NCI-H2107 treated with DMSO at 0.1 percent for 48 hours (cell line): ENCODE measurements around the gene TXNL1.
"Not testable (repeated sequence)": the region's sequence is repeated elsewhere in the genome, so short reads cannot be mapped to it uniquely, and the experiment has no call there.

Source experiments
- DNase-seq: peaks from one replicate; lab custom pipeline; 2025; ENCODE audit not compliant: unreplicated experiment; lab: John Stamatoyannopoulos, UW

The TXNL1 gene

DNA sequence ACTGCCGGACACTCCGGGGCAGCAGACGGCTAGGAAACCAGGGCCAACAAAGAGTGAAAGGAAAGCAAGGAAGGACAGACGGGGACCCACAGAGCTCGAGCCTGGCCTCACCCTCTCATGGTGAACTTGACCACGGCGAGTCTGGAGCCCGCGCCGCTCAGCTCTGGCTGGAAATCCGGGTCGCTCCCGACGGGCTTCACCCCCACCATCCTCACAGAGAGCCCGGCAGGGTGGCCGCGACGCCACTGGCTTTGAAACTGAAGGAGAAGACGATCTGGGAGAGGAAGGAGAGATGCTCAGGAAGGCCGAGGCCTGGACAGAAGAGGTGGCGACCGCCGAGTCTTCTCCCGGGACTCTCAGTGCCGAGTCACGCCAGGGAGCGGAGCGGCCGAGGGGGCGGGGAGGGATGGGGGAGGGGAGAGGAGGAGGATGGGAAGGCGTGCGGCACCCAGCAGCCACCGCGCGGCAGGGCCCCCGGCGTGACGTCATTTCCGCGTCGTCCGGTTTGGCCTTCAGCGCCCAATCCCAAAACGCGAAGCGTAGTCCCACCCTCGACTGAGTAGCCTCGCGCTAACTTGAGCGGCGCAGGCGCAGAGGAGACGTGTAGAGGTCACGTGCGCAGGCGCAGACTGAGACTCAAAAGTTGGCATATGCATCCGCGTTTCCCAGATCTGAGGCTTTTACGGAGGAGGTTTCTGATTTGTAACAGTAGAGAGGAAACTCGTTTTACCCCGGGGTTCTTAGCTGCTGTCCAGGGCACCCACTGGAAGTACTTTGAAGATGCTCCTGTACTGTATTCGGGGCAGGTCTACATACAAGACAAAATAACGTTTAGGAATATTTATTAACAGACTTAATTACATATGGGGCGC, at the start of gene TXNL1:
TSS of gene TXNL1 (minus strand) at position 361 of the 872 bp plus-strand sequence. CDS start at position 209, 152 bp downstream.
- peak; percentile 98 for DNase-seq

DNA sequence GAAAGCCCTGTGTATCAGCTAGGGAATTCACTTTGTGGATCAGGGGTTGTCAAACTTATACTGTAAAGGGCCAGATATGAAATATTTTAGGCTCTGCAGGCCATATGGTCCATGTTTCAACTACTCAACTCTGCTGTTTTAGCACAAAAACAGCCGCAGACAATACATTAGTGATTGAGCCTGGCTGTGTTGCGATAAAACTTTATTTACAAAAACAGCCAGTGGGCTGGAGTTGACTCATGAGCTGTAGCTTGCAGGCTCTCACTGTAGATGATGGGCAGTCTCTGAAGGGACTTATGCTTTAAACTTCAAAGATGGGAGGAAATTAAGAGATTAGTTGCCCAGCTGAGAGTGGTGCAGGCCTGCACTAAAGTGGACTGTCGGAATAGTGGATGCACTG, 45.9 kb upstream of the TXNL1 start:
- no peak for DNase-seq

DNA sequence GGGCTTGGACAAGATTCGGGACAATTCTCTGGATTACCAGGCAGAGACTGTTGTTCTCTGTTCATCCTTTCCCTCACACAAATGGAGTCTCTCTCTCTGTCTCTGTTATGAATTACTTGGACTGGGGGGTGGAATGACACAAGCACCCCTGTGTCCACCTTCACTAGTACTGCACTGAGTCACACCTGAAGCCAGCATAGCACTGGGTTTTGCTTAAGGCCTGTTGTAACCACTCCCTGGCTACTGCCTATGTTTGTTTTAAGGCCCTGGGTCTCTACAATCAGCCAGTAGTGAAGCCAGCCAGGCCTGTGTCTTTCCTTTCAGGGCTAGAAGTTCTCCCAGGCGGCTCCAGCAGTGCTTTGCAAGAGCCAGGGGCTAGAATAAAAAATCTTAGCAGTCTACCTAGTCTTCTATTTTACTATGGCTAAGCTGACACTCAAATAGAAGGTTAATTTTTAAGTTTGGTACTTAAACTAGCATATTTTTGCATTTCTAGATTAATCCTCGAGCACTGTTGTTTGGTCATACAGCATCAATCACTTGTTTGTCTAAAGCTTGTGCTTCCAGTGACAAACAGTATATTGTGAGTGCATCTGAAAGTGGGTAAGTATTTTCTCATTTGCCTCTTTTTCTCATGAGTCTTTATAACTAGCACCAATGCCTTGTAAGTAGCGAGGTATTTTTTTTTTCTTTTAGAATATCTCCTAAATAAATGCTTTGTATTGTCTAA, 40.6 kb upstream of the TXNL1 start:
- DNase-seq: no peak

DNA sequence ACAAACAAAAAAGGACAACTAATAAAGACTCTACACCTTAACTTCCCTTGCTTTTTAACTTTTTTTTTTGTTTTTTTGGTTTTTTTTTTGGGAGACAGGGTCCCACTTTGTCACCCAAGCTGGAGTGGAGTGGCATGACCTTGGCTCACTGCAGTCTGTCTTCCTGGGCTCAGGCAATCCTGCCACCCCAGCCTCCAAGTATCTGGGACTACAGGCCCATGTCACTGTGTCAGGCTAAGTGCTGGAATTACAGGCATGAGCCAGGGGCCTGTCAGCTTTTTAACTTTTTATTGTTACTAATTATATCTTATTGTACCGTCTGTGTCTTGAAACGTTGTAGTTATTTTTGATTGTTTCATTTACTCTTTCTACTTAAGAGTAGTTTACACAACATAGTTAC, 38.2 kb upstream of the TXNL1 start:
- no peak for DNase-seq

DNA sequence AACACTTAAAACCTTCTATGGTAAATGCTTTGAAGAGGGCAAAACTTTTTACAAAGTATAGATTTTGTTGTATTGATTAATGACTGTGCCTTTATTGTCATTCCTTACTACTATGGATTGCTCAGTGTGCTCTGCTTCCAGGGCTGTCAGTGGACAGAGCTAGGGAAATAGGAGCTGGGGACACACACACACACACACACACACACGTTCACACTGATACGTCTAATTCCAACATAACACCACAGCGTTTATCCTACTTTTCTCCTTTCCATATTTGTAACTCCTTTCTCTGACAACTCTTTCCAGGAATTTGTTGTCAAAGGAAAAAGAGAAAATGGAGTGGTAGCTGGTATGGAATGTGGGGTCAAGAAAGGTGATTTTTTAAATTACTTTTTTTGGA, 34.6 kb upstream of the TXNL1 start:
- no peak for DNase-seq

DNA sequence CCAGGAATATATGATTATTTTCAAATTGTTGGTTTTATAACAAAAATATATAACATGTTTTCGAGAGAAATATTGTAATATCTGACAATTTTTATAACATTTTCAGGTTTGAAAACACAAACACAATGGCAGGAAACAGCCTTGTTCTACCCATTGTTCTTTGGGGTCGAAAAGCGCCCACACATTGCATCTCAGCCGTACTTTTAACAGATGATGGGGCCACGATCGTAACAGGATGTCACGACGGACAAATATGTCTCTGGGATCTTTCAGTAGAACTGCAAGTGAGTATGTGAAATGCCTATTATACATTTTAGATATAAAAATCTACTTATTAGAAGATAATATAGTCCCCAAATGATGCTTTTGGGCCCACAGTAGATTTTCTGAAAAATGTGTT, 34.0 kb upstream of the TXNL1 start:
- no peak for DNase-seq

DNA sequence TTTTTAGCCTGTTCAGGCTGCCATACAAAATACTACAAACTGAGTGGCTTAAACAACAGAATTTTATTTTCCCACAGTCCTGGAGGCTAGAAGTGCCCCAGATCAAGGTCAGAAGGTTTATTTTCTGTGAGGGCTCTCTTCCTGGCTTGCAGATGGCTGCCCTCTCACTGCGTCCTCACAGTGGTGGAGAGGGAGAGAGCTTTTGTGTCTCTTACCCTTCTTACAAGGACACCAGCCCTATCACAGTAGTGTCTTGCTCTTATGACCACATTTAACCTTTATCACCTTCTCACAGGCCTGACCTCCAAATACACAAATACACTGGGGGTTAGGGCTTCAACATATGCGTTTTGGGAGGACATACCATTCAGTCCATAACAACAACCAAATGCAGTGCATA, 24.5 kb upstream of the TXNL1 start:
- no peak for DNase-seq

DNA sequence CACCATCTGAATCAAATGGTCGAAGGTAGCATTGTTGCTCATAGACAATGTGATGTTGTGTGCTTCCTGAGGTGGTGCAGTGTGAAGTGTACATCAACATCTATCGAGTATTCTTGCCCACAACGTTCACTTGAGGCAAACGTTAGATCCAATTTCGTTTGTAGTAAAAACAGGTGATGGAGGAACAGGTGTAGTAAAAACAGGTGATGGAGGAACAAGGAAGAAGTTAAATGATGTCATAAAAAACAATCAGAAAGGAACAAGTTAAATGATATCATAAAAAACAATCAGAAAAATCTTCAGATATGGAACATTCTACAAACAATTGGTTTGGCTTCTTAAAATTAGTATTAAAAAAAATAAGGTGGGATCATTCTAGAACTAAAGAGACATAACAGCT, 24.1 kb upstream of the TXNL1 start:
- DNase-seq: peak; percentile 74

DNA sequence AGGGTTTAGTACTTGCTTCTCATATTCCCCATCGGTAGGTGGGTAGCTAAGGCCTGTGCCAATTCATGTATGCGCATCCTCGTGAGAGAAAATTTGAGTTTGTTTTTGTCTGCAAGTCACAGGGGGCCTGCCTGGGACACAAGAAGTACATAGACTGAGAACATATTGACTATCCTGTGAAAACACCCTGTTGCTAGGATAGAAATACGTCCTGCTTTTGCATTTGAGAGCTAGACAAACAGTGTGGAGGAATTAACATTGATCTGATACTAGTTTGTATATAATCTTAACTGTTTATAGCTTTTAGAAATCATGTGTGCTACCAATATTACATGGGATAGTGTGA, 23.6 kb upstream of the TXNL1 start:
- peak; percentile 26 for DNase-seq

DNA sequence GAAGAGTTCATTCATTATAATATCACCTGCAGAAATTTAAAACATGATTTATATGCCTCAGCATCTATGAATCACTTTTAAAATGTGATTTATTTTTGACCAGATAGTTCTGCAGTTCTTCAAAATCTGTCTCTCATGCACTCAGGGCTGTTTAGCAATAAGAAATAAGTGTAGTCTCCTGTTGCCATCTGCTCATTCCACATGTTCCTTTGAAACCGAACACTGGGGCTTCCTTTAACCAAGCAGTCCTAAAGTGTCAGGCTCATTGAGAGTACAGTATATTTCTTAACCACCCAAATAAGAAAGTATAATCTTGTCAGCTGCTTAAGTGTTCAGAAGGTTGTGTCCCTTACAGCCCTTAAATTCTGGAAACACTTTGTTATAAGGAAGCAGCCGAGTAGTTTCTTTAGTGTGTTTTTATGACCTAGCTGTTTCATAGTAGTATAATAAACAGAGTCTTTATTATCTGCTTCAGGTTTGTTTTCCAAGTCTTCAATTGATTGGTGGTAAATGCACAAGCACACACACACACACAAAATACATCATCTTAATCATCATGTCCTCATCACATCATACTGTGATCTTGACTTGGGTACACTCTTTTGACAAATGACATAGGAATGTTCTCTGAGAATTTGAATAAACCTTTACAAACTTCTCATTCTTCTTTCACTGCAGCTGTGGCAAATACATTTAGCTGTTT, 23.1 kb upstream of the TXNL1 start:
- DNase-seq: no peak

DNA sequence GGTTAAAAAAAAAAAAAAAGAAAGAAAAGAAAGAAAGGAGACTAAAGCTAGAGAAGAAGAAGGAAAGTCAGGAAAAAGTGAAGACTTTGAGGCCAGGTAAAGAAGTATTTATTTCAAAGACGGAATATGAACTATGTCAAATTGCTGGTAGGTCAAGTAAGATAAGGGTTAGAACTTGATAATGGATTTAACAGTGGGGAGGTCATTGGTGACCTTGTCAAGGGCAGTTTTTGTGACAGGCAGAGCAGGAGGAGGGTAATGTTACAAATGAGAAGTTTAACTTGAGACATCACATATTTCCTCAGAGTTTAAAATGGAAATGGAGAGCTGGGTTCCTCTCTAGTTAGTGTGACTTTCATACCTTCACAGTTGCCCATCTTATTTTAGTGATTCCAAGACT, 22.3 kb upstream of the TXNL1 start:
- no peak for DNase-seq

DNA sequence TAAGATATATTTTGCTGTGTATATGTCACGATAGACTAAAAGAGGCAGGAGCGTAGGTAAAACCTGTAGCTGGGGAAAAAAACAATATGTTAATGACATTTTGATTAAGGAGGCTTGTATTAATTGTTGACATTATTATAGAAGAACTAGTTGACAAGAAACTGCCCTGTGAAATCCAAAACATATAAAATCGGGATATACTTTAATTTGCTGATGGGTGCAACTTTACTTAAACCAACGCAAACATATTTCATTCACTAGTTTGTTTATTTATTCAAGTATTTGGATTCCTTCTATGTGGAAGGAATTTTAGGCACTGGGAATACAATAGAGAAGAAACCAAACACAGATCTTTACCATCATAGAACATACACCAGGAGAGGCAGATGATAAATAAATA, 20.7 kb upstream of the TXNL1 start:
- DNase-seq: no peak

DNA sequence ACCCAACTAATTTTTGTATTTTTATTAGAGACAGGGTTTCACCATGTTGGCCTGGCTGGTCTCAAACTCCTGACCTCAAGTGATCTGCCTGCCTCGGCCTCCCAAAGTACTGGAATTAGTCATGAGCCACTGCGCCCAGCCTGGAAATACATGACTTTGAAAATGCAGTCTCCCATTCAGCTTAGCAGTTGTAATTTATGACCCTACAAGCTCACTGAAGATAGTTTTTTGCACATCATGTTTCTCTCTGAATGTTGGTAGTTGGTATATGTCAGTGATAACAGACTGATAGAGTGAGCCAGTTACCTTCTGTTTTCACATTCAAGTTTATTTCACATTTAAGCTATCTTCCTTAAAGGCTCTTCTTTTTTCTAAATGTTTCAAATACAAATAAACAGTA, 19.9 kb upstream of the TXNL1 start:
- DNase-seq: no peak

DNA sequence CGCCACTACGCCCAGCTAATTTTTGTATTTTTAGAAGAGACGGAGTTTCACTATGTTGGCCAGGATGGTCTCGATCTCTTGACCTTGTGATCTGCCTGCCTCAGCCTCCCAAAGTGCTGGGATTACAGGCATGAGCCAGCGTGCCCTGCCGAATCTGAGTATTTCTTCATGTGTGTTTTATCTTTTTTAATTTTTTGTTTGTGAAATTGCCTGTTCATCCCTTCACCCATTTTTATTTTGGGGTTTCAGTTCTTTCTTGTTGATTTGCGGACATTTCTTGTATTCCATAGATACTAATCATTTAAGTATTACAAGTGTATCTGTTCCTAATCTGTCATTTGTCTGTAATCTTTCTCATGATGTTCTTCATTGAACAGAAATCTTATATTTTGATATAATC, 15.9 kb upstream of the TXNL1 start:
- not testable (repeated sequence) for DNase-seq

DNA sequence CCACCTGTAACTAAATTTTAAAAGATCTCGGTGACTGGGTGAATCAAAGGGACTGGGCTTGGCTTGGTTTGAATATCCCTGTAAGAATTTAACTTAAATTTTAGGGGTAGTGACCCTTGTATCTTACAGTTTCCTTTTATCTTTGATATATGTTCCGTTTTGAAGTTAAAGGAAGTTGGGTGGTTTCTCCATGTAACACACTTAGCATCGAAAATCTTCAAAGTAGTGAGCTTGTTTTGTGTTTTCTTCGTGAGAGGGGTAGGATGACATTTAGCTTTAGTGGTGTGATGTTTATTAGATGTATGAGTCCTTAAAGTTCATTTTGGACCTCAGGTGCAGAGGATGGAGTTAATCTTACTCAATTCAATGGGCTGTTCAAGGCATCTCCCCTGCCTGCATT, 14.4 kb upstream of the TXNL1 start:
- DNase-seq: no peak

DNA sequence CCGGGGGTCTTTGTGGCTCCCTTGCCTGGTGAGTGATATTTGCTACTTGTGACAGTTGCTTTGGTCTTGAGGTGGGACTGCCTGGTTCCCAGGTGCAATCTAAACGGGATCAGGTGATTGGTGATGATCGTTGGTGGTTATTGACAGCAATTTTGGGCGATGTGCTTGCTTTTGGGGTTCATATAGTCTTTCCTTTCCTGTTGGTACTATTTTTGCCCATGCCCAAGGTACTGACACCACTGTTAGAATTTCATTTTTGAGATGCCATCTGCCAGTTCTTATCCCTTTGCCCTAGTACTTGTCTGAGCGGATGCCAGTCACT, 13.3 kb upstream of the TXNL1 start:
- DNase-seq: no peak

DNA sequence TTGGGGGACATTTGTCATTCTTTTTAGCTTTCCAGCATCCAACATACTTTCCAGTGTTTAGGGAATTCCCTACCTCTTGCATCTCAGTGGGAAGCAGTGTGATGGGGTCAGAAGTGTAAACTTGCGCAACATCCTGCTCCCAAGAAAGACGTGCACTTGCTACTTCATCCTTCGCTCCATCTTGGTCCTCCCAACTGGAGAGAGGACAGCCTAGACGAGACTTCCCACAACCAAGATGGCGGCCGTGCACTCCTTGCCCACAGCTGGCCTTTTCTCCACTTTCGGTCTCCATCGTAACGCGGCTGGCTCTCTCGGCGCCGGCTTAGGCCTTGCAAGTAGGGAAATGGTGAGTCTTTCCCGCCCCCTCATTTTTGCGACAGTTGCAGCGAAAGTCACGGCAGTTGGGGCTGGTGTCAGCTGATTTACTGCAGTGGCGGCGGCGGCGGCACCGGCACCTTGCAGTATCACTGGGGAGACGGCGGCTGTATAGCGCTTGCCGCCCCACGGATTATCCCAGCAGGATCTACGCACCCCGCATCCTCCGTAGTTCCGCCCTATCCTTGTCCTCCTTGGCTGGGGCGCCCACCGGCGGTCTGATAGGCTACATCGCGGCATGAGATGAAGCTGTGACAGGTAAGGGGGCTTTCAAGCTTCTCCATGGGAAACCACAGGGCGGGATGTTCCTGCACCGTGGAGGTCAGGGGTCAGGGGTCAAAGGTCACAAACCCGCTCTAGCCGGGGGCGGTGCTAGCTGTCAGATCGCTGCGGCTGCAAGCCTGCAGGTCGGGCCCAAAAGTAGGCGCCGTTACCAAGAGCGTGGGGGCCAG, 12.8 kb upstream of the TXNL1 start, which contains the start of gene WDR7:
TSS of gene WDR7 (plus strand) at position 416 of the 827 bp plus-strand sequence. CDS start 21,157 bp downstream, outside the sequence.
- DNase-seq: peak; percentile 98

DNA sequence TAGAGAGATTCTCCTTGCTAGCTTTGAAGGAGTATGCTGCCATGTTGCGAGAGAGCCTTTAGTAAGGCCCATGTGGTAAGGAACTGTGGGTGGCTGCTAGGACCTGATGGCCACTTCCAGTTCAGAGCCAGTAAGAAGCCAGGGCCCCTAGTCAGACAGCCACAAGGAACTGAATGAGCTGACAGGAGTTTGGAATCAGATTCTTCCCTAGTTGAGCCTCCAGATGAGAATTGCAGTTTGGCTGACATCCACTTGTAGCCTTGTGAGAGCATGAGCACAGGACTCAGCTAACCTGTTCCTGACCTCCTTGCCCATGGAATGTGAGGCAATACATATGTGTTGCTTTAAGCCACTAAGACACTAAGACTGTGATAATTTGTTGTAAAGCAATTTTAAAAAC, 11.6 kb upstream of the TXNL1 start:
- no peak for DNase-seq

DNA sequence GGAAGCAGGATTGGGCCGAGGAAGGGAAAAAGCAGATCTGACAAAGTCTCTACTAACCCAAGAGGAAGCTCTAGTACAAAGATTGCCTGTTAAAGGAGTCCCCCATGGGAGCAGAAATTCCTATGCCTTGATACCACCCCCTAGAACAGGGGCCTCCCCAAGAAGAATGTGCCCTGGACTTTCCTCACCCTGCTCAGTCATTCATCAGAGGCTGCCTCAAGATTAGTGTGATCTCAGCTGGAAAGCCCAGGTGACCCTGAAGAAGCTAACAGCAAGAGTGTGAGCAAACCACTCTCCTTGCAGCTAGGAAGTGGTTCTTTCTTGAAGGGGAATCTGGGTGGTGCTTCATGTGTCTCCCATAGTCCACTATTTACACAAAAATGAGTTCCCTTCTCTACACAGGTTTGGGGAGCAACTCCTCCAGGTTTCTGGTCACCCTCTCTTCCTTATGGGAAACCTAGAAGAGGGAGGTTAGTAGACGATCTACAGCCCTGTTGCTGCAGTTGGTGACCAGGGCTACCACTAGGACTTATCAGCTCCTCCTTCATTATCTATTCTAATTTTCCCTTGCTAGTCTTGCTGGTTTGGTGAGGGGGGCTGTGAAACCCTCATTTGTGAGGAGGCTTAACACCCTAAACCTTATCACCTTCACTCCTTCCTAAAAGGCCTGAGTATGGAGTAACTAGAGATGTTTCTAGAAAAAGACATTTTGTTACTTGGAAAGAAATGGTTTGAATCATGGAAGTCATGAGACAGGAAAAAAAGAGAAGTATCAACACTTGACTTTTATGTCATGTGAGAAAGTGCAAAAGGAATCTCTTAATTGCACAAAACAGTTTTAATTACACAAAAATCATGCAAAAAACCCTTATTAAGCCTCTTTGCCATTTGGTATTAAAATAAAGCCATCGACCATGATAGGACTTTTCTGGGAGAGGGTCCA, 9.8 kb upstream of the TXNL1 start:
- DNase-seq: no peak

DNA sequence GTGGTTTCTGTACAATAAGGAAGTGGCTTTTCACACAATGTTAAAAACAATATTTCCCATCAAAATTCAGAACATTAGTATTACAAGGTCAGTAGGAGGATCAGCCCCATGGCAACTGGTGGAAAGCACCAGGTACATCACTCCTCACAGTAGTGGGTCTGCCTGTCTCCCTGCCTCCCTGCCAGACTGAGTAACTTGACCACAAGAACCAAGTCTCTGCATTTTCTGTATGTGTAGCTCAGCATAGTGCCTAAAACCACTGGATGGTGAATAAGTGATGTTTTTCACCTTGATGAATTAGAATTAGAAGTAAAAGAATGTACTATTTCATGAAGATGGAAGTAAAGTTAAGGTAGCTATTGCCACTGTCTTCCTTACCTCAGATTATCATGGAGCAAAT, 8.7 kb upstream of the TXNL1 start:
- DNase-seq: no peak
